Mononuclear cell (primary cell): Measurements from ENCODE around the gene PIGL. TPM values are rescaled to one million over a fixed set of nuclear protein-coding genes. Genes with fewer than 3 reads are reported as not detected.
"Not testable (repeated sequence)": the region's sequence is repeated elsewhere in the genome, so short reads cannot be mapped to it uniquely, and the experiment has no call there.

Source experiments
- H3K27me3 ChIP-seq: 2 replicates; pipeline ENCODE4 v1.6.0; 2011; ENCODE audit warnings: low read length, control low read depth; ENCODE audit not compliant: insufficient read depth
- H3K4me1 ChIP-seq: 2 replicates; pipeline ENCODE4 v1.5.1; 2011; ENCODE audit warnings: mild to moderate bottlenecking, low read length, control low read depth; ENCODE audit not compliant: insufficient read depth
- H3K4me3 ChIP-seq: 2 replicates; pipeline ENCODE4 v1.5.1; 2011; ENCODE audit warnings: mild to moderate bottlenecking, low read length, moderate library complexity
- H3K9me3 ChIP-seq: 2 replicates; pipeline ENCODE4 v1.5.1; 2011; ENCODE audit warnings: low read depth, mild to moderate bottlenecking, control low read depth, low read length
- total RNA-seq: library from RNA; depleted of rRNA; stranded (reverse); fragments of >200 nt; gene quantifications from one replicate; pipeline ENCODE4 v1.2.3, GENCODE V29; 2012

The PIGL gene
- total RNA-seq, 1 donor, result 30.0 TPM

DNA sequence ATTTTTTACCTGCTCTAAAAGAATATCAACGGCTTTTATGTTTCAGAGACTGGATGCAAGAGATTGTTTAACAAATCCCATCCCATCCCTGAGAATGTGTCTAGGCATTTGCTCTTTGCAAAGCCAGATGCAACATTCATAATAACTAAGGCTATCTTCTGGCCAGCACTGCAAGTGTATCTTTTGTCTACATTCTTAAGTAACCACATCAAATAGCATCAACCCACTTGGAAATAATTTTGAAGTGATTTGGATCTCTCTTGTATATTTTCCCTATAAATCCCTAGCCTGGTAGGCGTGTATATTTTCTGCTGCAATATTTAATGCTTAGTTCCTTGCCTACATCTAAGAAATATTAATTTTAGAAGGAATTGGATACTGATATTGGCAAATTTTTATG is 64.3 kb downstream of the PIGL start:
- peaks cover 21% of the 10 kb centered on the region for H3K4me1 ChIP-seq
- no peak overlapping the region for H3K4me3 ChIP-seq
- no peaks in the 10 kb centered on the region for H3K9me3 ChIP-seq
- no peaks in the 10 kb centered on the region for H3K27me3 ChIP-seq

- H3K4me3 ChIP-seq, result no peak overlapping the region
- peaks cover 32% of the 10 kb centered on the region for H3K4me1 ChIP-seq
- H3K9me3 ChIP-seq, result no peaks in the 10 kb centered on the region
- H3K27me3 ChIP-seq, result no peaks in the 10 kb centered on the region
Observed at GRCh38 chr17:16282522-16282921, 65.5 kb downstream of the PIGL start.

DNA sequence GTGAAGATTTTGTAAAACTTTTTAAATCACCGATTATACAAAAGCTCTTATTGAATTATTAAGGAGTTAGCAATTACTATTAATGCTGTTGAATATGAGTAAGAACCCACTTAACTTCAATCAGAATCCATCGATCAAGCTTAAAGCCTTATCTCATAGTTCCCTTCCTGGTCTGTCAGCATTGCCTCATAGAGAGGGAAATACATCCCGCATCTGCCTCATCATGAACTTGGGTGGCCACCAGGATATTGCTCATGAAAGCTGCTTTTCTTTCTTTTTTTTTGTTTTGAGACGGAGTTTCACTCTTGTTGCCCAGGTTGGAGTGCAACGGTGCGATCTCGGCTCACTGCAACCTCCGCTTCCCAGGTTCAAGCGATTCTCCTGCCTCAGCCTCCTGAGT is 66.7 kb downstream of the PIGL start:
- no peak overlapping the region for H3K4me3 ChIP-seq
- H3K9me3 ChIP-seq, result no peaks in the 10 kb centered on the region
- H3K4me1 ChIP-seq, result peaks cover 44% of the 10 kb centered on the region
- no peaks in the 10 kb centered on the region for H3K27me3 ChIP-seq

DNA sequence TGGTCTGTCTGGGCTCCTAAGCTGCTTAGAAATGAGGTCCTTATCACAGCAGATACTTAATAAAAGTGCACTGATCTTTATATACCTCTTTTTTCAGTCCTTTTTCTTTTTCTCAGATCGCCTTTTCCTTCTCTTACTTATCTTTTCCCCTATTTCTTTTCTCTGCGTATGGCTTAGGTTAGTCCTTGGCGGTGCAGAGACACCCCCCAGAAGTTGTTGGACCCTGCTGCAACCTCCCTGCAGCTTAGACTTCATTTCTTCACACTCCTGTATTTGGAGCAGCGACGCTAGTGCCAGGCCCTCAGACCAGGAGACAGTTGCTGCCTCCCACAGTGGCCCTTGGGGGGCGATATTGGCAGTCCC is 68.6 kb downstream of the PIGL start:
- Histone ChIP-seq H3K4me1 (peaks cover 56% of the 10 kb centered on the region), H3K9me3 (no peaks in the 10 kb centered on the region)

DNA sequence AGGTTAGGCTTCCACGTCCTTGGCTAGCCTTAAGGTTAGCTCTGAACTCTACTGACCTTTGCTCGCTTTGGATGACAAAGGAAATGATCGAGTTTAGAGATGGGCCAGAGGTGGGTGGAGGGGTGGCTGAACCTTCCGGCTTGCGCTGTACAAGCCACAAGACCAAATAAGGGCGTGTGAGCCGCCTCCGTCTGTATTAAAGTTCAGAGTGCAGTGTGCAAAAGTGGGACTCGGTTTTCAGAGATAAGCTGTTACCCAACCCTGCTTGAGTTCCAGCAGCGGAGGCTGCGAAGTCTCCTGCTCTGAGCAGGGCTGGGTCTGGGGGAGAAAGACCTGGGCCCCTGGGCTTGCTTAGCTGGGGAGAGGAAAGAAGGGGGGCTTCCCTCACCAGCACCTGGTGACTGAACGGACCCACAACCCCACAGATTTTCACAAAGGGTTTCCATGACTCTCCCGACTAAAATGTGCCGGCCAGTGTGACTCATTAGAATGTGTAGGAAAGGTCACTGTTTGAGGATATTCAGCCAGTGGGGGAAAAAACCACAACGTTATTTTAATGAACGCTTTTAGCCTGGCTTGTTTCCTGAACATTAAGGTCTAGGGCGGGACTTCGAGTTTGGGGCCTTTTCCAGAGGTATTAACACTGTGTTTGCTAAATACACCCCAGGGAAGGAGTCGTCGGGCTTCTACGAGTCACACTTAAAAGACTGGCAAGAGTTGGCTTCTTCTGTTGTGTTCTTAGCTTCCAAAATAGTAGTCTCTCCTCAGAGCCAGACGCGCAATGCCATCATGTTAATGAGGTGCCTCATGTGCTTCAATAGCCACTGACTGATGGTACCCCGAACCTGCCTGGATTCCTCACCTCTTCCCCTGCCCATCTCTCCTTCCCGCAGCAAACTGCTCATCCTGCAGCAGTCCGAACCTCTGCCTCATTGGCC is 69.3 kb downstream of the PIGL start:
- no peaks in the 10 kb centered on the region for H3K27me3 ChIP-seq
- peaks cover 56% of the 10 kb centered on the region for H3K4me1 ChIP-seq
- no peak overlapping the region for H3K4me3 ChIP-seq
- H3K9me3 ChIP-seq, result no peaks in the 10 kb centered on the region

More for the DNA sequence above, 68.6 kb downstream of the PIGL start:
- H3K4me3 ChIP-seq, result no peak overlapping the region
- no peaks in the 10 kb centered on the region for H3K27me3 ChIP-seq

DNA sequence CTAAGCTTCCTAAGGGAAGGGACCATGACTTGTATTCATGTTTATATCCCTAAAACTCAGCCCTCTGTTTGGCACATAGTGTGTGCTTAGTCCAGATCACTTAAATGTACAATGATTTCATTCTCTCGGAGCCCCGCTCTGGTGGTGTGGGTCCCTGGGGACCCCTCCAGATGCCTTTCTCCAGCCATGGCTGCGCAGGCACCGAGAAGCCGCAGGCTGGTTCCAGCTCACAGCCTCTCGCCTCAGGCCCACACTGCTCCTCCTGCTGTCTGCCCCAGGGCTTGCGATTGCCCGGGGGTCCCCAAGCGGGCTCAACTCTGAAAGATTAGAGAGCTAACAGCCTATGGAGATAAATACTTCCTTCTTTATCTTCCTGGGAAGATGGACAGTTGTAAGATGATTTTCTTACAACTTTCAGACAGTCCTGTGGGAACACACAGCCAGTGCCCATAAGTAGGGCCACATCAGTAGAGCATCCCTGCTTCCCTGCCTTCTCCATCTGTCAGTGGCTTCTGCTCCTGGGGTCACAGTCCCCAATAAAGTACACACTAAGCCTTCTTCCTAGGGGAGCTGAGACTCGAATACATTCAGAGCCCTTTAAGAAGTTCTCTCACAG is 70.0 kb downstream of the PIGL start:
- no peaks in the 10 kb centered on the region for H3K9me3 ChIP-seq
- no peaks in the 10 kb centered on the region for H3K27me3 ChIP-seq
- no peak overlapping the region for H3K4me3 ChIP-seq
- peaks cover 56% of the 10 kb centered on the region for H3K4me1 ChIP-seq

DNA sequence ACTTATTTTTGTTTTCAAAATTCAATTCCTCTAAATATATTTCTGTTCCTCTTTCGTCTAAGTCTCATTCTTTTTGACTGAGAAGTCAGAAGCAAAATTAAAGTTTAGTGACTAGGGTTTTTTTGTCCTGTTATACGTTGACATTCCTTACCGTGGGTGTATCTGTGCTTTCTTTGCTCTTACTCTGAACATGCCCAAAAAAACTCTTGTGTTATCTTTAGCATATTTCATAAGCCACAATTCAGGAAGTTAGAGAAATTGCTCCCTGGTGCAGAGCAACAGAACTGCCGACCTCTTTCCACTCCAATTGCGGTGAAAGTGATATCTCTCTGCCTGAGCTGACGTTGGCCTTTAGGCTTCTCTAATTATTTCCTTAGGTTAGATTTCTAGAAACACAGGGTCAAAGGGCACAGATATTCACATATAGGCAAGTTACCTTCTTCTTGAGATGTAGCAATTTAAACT is 70.6 kb downstream of the PIGL start:
- H3K9me3 ChIP-seq, result no peaks in the 10 kb centered on the region
- peaks cover 56% of the 10 kb centered on the region for H3K4me1 ChIP-seq

GRCh38 chr17:16288860-16289571 is 72.0 kb downstream of the PIGL start:
- H3K4me1 ChIP-seq, result peaks cover 56% of the 10 kb centered on the region
- H3K9me3 ChIP-seq, result no peaks in the 10 kb centered on the region
- H3K4me3 ChIP-seq, result no peak overlapping the region
- H3K27me3 ChIP-seq, result no peaks in the 10 kb centered on the region

More for the DNA sequence above, 70.6 kb downstream of the PIGL start:
- Histone ChIP-seq H3K4me3 (no peak overlapping the region), H3K27me3 (no peaks in the 10 kb centered on the region)

GRCh38 chr17:16293931-16294330 is 76.9 kb downstream of the PIGL start:
- no peaks in the 10 kb centered on the region for H3K27me3 ChIP-seq
- H3K4me3 ChIP-seq, result no peak overlapping the region
- H3K4me1 ChIP-seq, result peaks cover 13% of the 10 kb centered on the region
- H3K9me3 ChIP-seq, result no peaks in the 10 kb centered on the region

- Histone ChIP-seq H3K4me1 (peaks cover 7% of the 10 kb centered on the region), H3K4me3 (no peak overlapping the region), H3K9me3 (no peaks in the 10 kb centered on the region), H3K27me3 (no peaks in the 10 kb centered on the region)
Observed at GRCh38 chr17:16294560-16294959, 77.5 kb downstream of the PIGL start.

GRCh38 chr17:16296072-16296471 is 79.1 kb downstream of the PIGL start:
- not testable (repeated sequence) for H3K4me3 ChIP-seq, H3K9me3 ChIP-seq, H3K4me1 ChIP-seq, H3K27me3 ChIP-seq

GRCh38 chr17:16297367-16298139 is 80.5 kb downstream of the PIGL start:
- H3K27me3 ChIP-seq, result no peaks in the 10 kb centered on the region
- peaks cover 3% of the 10 kb centered on the region for H3K4me1 ChIP-seq
- no peaks in the 10 kb centered on the region for H3K9me3 ChIP-seq
- no peak overlapping the region for H3K4me3 ChIP-seq

- H3K4me1 ChIP-seq, result peaks cover 3% of the 10 kb centered on the region
- H3K4me3 ChIP-seq, result no peak overlapping the region
- H3K9me3 ChIP-seq, result no peaks in the 10 kb centered on the region
- H3K27me3 ChIP-seq, result no peaks in the 10 kb centered on the region
Observed at GRCh38 chr17:16298140-16298662, 81.2 kb downstream of the PIGL start.

- Histone ChIP-seq H3K9me3 (no peaks in the 10 kb centered on the region), H3K4me3 (no peak overlapping the region), H3K27me3 (no peaks in the 10 kb centered on the region), H3K4me1 (peaks cover 9% of the 10 kb centered on the region)
Observed at GRCh38 chr17:16300554-16300953, 83.5 kb downstream of the PIGL start.
